H1 (cell line): Measurements from ENCODE around the gene CABLES2.

Experiments
- ATF2 ChIP-seq: IDR thresholded peaks from 2 replicates; pipeline ENCODE4 v1.6.1; 2012; ENCODE audit warnings: low read length, inconsistent platforms
- CTCF ChIP-seq, 3 experiments: IDR thresholded peaks; 1 replicate in 2 of 3; 2 replicates in 1 of 3; pipeline versions ENCODE4 v1.5.1 to v1.6.1; 2011; ENCODE audit warnings: low read length in 3 of 3, mild to moderate bottlenecking in 3 of 3, inconsistent platforms in 2 of 3, low read depth in 1 of 3, moderate library complexity in 1 of 3; ENCODE audit not compliant: insufficient read depth in 1 of 3; ENCODE audit errors: control extremely low read depth in 1 of 3
- EGR1 ChIP-seq: IDR thresholded peaks from 2 replicates; pipeline ENCODE4 v1.6.1; 2011; ENCODE audit warnings: low read depth, low read length, borderline replicate concordance
- EP300 ChIP-seq, 2 experiments: IDR thresholded peaks; 1 replicate in 1 of 2; 2 replicates in 1 of 2; pipeline ENCODE4 v1.6.1; 2011 to 2012; ENCODE audit warnings: low read depth in 2 of 2, low read length in 2 of 2, mild to moderate bottlenecking in 2 of 2, borderline replicate concordance in 1 of 2, inconsistent platforms in 1 of 2, moderate library complexity in 1 of 2
- EZH2 ChIP-seq: fragments of 200-600 bp; sonication (generic); IDR thresholded peaks from 2 replicates; pipeline ENCODE4 v1.7.1; 2012; ENCODE audit warnings: low read depth, mild to moderate bottlenecking, moderate library complexity, low read length, inconsistent platforms; ENCODE audit not compliant: severe bottlenecking
- GABPA ChIP-seq: IDR thresholded peaks from 2 replicates; pipeline ENCODE4 v1.6.1; 2011; ENCODE audit warnings: mild to moderate bottlenecking, low read length, moderate library complexity, borderline replicate concordance; ENCODE audit not compliant: insufficient read depth
- KDM1A ChIP-seq: fragments of 200-600, 300-600 bp; sonication (generic); IDR thresholded peaks from 2 replicates; pipeline ENCODE4 v1.7.1; 2016; ENCODE audit warnings: mild to moderate bottlenecking, low read length, borderline replicate concordance
- NANOG ChIP-seq: IDR thresholded peaks from 2 replicates; pipeline ENCODE4 v1.6.1; 2011; ENCODE audit warnings: low read length, low read depth, mild to moderate bottlenecking, inconsistent platforms; ENCODE audit not compliant: insufficient read depth, poor library complexity, severe bottlenecking

- TF ChIP-seq CTCF (IDR thresholded peaks at IDR 0.05; ENCODE audit: control extremely low read depth in 1 of 3, insufficient read depth in 1 of 3, low read depth in 1 of 3, low read length in 3 of 3) (no peak), GABPA (no peak), EZH2 (no peak), EP300 (IDR thresholded peaks at IDR 0.05; ENCODE audit: borderline replicate concordance in 1 of 2, low read depth in 2 of 2, low read length in 2 of 2) (no peak), EGR1 (no peak), KDM1A (no peak), NANOG (no peak), ATF2 (no peak)
Observed at GRCh38 chr20:62370115-62370806, 36.8 kb downstream of the CABLES2 start.
